CD4-positive, alpha-beta T cell treated with Interleukin-6 at 100 ng/mL for 8 hours (primary cell): ENCODE results near the gene POMT1.
"Not testable (repeated sequence)": the region's sequence is repeated elsewhere in the genome, so short reads cannot be mapped to it uniquely, and the experiment has no call there.

Source experiments
- DNase-seq: peaks from one replicate; pipeline ENCODE4 v3.0.0-alpha.2; 2020; ENCODE audit warnings: mixed read lengths, low spot score

Gene POMT1, protein sequence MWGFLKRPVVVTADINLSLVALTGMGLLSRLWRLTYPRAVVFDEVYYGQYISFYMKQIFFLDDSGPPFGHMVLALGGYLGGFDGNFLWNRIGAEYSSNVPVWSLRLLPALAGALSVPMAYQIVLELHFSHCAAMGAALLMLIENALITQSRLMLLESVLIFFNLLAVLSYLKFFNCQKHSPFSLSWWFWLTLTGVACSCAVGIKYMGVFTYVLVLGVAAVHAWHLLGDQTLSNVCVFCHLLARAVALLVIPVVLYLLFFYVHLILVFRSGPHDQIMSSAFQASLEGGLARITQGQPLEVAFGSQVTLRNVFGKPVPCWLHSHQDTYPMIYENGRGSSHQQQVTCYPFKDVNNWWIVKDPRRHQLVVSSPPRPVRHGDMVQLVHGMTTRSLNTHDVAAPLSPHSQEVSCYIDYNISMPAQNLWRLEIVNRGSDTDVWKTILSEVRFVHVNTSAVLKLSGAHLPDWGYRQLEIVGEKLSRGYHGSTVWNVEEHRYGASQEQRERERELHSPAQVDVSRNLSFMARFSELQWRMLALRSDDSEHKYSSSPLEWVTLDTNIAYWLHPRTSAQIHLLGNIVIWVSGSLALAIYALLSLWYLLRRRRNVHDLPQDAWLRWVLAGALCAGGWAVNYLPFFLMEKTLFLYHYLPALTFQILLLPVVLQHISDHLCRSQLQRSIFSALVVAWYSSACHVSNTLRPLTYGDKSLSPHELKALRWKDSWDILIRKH

DNA sequence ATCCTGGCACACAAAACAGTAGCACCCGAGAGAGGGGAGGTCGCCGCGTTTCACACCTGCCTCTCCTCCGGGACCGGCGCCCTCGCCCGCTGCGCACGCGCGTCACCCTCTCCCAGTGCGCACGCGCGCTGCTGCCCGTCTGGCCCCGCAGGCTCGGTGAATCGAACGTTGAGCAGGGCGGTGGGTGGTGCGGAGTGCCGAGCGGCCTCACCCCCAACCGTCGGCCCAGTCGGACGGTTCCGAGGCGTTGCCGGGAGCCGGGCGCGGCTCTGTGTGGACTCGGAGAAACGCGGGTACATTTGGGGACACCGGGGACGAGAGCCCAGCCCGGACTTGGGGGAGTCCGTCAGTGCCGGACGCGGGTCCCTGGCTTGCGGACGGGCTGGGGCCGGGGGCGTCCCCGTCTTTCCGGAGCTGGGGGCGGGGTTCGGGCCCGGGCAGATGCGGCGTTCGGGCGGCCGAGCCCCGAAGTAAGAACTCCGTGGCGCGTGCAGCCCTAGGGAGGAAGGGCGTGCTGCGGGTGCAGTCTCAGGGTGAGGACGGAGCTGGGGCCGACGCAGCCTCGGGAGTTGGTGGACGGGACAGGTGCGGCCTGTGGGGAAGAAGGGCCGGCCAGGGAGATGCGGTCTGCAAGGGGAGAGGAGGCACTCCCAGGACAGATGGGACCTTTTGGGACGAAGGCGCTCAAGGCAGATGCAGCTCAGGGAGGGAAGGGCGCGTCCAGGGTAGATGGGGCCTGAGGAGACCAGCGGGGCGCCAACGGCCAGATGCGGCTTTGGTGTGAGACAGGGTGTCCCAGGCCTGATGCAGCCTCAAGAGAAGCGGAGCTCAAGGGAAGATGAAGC lies at the start of gene POMT1:
Gene POMT1, plus strand, starts transcription at position 138 of the 845 bp plus-strand sequence. CDS start 1,301 bp downstream, outside the sequence.
- peak; percentile 90 for DNase-seq

DNA sequence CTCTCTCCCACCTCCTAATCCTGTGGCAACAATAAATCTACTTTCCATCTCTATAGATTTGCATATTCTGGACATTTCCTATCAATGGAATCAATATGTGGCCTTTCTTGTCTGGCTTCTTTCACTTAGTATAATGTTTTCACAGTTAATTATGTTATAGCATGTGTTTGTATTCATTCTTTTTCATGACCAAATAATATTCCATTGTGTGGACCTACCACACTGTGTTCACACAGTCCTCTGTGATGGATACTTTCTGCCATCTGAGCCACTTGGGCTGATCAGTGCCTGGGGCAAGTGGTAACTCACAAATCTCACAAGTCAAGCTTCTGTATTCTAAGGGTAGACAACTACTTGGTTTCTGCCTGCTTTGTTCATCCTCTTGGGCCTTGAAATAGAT lies 48.7 kb upstream of the POMT1 start:
- no peak for DNase-seq

DNA sequence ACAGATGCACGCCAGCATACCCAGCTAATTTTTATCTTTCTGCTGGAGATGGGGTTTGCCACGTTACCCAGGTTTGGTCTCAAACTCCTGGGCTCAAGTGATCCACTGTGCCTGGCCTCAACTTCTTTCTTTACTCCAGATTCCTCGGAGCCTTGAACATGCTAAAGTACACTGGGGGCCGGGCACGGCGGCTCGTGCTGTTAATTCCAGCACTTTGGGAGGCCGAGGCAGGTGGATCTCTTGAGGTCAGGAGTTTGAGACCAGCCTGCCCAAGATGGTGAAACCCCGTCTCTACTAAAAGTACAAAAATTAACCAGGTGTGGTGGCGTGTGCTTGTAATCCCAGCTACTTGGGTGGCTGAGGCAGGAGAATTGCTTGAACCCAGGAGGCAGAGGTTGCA lies 47.1 kb upstream of the POMT1 start:
- not testable (repeated sequence) for DNase-seq

DNA sequence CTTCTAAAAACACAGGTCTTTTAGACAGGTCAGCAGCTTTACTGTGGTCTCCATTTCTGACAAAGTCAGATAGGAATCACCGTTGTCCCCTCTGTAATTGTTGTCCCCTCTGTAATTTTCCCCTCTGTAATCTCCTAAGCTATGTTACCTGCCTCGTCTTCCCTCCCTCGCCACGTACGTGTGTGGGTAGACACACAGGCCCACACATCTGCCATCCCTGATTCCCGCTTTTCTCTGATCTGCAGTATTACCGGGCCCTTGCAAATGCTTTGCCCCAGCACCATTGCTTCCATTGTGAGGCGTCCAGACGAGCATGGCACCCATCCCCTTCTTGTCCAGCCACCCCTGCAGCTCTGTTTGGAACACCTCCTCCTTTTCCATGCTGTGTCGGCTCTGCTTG lies 45.0 kb upstream of the POMT1 start:
- no peak for DNase-seq

DNA sequence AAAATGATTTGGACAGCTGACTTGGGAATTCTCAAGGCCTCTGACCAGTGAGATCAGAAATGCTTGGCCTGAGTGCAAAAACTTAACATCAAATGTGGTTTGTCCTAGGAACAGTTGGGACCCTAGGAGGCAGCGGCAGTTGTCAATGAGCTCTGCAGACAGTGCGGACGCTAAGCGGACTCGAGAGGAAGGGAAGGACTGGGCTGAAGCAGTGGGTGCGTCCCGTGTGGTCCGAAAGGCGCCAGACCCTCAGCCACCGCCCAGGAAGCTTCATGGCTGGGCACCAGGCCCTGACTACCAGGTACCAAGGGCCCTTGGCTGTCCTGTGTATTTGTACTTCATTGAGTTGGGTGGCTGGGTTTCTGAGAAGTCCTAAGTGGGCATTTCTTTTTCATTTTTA lies 43.7 kb upstream of the POMT1 start:
- DNase-seq, result no peak

DNA sequence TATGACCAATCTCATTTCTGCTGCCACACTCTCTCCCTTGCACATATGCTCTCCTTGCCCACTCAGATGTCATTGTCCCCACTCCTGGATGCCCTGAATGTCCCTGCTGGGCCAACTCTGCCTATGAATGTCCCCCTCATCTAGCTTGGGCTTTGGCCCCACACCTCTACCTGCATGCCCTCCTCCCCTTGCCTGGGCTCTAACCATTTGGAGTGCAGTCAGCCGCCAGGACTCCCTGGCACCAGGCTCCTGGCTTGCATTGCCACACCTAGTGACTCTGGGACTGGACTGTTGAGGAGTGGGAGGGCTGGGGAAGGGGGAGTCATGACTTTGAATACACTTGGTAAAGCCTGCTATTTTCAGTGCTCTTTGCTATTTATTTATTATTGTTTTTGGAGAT lies 41.6 kb upstream of the POMT1 start:
- DNase-seq, result no peak

DNA sequence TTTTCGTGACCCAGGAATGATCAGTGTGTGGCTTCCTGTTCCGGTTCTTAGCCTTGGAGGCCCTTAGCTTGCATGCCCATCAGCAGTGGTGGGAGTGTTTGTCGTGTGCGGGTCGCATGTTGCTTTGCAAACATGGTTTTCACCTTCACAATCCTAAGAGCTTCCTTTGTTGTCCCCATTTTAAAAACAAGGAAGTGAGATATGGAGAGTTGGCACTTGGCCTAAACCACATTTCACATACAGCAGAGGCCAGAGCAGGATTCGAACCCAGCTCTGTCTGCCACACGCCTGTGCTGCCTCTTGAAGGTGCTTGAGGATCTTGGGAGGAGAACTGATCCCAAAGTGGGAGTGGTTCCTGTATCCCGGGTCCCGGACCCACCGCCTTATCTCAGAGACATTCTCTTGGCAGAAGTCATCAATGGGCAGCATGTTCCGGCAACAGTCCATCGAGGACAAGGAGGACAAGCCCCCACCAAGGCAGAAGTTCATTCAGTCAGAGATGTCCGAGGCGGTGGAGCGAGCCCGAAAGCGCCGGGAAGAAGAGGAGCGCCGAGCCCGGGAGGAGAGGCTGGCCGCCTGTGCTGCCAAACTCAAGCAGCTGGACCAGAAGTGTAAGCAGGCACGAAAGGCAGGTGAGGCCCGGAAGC lies 38.2 kb upstream of the POMT1 start:
- DNase-seq, result no peak

DNA sequence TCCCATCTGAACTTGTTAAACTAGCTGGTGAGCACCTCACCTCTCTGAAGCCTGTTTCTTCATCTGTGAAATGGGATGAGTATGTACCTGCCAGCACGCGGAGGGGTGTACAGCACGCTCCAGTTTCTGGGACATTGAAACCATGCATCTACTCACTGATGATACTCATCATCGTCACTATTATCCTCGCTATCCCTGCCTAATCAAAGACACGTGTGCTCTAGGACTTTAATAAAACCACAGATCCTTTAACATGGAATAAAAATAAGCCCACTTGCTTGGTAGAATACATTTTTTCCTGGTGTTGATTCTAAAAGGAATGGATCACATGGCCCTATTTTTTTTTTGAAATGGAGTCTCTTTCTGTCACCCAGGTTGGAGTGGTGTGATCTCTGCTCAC lies 37.3 kb upstream of the POMT1 start:
- no peak for DNase-seq

DNA sequence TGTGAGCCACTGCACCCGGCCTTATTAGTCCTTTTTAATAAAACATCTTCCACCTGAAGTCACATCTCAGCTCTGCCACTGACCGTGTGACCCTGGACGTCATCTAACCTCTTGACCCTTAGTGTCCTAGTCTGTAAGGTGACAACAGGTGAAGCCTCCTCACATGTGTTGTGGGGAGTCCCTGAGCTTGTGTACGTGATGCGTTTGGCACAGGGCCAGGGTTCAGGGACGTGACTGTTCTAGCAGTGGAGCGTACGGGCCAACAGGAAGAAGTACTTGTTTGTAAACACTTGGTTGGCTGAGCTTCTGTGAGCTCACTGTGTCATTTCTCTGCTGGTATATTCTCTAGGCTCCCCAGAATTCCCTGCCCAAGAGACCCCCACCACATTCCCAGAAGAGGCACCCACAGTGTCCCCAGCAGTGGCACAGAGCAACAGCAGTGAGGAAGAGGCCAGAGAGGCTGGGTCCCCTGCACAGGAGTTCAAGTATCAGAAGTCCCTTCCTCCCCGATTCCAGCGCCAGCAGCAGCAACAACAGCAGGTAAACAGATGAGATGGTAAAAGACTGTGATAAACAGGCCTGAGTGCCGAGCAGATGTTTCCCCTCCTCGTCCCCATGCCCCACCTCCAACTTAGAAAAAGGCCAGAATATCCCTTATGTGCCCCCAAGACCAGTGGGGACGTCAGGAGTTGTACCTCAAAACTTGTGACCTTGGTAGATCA lies 35.3 kb upstream of the POMT1 start:
- DNase-seq, result no peak

DNA sequence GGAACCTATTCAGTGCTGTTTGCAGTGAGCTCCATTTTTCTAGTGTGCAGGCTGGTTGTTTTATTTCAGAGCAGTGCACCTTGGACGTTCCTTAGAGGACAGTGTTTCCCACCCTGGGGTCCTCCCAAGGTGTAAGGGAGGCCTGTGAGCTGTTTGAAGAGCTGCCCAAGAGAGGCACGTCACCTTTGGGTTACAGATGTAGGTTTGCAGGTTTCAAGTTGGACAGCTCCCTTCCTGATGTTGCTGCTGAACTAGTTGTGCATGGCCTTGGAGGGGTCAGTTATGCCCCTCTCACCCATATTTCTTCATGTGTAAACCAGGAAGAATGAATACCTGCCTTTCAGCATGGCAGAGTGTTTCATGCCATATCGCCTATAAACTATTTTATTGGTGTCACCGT lies 34.7 kb upstream of the POMT1 start:
- DNase-seq, result no peak

DNA sequence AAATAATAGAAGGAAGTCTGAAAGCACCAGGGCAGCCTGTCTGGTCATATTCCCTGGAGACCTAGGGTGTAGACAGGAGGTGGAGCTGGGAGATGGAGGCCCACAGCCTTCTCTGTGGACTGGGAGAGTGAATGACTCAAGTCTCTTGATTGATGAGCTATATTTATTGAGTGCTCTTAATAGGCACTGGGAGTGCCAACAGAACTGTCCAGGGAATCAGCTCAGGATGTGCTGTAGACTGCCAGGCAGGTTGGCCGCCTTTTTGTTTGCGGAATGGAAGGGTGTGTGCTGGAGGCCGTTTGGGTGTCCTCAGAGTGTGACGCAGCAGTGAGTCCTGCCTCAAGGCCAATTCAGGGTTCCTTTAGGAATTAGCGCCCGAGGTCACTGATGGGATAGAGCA lies 33.4 kb upstream of the POMT1 start:
- no peak for DNase-seq

DNA sequence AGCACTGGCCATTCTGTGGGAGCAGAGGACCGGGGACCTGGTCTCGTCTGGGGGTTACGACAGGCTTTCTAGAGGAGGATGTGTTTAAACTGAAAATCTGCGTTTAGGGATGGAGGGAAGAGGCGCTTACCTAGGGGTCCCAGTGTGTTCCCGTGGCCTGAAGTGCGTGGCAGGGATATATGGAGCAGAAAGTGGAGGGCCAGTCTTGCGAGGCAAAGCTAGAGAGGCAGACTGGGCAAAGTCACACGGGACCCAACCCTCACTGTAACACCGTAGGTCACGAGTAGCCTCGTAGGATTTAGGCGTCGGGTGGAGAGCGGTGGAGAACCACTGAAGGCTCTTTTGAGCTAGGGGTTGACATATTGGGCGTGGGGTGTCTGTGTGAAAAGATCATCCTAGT lies 32.8 kb upstream of the POMT1 start:
- DNase-seq, result no peak

DNA sequence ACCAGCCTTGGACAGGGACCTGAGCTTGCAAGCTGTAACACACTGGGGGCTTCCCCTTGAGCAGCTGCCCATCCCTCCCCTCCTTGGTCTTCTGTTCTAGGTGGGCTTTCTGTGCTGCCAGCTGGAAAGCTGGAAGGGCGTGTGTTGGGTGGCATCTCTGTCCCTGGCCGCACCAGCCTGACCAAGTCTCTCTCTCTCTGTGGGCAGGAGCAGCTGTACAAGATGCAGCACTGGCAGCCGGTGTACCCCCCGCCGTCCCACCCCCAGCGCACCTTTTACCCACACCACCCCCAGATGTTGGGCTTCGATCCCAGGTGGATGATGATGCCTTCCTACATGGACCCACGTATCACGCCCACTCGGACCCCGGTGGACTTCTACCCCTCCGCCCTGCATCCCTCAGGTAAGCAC lies 32.1 kb upstream of the POMT1 start:
- DNase-seq, result no peak

DNA sequence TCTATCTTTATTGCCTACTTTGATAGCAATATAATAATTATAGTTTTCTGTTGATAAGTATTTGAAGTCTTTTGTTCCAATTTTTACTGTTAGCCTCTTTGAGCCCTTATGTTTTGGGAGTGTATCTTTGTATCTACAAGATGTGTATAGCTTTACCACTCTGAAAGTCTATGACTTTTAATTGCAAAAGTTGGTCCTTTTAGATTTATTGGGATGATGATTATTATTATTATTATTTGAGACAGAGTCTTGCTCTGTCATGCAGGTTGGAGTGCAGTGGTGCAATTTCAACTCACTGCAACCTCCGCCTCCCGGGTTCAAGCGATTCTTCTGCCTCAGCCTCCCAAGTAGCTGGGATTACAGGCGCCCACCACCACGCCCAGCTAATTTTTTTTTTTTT lies 30.6 kb upstream of the POMT1 start:
- DNase-seq, result not testable (repeated sequence)

DNA sequence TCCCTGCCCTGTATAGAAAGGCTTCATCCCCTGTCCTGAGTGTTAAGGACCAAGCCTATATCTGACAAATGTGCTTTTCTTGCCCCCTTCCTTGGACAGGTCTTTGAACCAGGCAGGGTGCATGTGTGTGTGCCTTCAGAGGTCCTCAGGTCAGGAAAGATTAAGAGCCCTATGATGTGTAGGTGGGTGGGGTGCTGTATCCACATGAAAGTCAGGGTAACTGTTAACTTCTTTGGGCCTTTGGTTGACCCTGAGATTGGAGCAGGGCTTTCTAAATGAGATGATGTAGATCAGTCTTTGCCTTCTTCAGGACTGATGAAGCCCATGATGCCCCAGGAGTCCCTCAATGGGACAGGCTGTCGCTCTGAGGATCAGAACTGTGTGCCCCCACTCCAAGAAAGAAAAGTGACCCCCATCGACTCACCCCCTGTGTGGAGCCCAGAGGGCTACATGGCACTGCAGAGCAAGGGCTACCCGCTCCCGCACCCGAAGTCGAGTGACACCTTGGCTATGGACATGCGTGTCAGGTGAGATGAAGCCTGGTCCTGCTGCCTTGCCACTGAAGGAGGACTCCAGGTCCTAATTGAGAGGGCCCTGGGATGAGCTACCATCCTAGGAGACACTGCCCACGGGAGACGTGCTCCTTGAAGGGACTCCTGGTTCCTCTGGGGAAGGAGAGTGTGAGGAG lies 29.4 kb upstream of the POMT1 start:
- no peak for DNase-seq

DNA sequence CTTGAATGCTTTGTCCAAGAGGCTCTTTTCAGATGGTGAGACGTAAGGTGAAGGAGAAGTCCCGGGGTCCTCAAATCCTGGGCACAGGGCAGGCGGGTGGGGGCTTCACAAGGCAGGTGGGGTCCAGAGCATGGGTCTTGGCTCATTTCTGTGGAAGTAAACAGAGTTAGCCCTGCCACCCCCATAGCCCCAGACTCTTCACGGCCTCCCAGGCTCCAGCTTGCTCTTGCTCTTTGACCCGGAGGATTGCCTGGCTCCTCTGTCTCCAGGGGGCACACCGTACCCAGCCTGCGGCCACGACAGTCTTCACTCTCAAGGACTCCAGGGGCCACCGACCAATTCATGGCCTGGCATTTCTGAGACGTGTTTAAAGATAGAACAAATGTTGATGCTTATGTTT lies 28.8 kb upstream of the POMT1 start:
- no peak for DNase-seq

DNA sequence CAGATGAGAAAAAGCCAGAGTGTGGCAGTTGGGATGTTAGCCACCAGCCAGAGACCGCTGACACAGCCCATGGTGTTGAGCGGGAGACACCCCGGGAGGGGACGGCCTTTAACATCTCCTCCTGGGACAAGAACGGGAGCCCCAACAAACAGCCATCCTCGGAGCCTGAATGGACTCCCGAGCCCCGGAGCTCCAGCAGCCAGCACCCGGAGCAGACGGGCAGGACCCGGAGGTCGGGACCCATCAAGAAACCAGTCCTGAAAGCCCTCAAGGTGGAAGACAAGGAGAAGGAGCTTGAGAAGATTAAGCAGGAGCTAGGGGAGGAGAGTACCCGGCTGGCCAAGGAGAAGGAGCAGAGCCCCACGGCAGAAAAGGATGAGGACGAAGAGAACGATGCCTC lies 28.0 kb upstream of the POMT1 start:
- no peak for DNase-seq

DNA sequence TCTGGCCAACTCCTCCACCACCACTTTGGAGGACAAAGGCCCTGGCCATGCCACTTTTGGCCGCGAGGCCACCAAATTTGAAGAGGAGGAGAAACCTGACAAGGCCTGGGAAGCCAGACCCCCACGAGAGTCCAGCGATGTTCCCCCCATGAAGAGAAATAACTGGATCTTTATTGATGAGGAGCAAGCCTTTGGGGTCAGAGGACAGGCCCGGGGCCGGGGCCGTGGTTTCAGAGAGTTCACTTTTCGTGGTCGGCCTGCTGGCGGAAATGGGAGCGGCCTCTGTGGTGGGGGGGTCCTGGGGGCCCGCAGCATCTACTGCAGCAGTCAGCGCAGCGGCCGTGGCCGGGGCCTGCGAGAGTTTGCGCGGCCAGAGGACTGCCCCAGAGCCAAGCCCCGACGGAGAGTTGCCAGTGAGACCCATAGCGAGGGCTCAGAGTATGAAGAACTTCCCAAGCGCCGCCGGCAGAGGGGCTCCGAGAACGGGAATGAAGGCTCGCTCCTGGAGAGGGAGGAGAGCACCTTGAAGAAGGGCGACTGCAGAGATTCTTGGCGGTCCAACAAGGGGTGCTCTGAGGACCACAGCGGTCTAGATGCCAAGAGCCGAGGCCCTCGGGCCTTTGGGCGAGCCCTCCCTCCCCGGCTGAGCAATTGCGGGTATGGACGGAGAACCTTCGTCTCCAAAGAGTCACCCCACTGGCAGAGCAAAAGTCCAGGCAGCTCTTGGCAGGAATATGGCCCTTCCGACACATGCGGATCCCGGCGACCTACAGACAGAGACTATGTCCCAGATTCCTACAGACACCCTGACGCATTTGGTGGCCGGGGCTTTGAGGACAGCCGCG lies 27.4 kb upstream of the POMT1 start:
- DNase-seq, result no peak

DNA sequence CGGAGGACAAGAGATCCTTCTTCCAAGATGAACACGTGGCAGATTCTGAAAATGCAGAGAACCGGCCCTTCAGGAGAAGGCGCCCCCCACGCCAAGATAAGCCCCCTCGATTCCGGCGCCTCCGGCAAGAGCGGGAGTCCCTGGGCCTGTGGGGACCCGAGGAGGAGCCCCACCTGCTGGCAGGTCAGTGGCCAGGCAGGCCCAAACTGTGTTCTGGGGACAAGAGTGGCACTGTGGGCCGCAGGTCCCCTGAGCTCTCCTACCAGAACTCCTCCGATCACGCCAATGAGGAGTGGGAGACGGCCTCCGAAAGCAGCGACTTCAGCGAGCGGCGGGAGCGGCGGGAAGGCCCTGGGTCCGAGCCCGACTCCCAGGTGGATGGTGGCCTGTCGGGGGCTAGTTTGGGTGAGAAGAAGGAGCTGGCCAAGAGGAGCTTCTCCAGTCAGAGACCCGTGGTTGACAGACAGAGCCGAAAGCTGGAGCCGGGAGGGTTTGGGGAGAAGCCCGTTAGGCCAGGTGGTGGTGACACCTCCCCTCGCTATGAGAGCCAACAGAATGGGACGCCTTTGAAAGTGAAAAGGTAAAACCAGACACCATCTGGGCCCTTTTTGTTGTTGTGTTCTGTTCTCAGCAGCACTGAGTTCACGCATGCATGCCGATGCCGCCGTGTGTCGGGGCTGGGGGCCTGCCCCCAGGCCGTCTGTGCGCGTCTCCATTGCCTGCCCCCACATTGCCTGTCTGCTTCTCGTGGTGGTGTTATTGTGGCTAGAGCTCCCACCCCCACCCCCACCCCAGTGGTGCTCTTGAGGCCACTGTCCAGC lies 26.6 kb upstream of the POMT1 start:
- DNase-seq, result no peak
